ENCODE measurements around the gene TNFRSF1A.
"Not testable (repeated sequence)": the region's sequence is repeated elsewhere in the genome, so short reads cannot be mapped to it uniquely, and the experiment has no call there.

Gene TNFRSF1A

GRCh38 chr12:6355491-6356373, 13.9 kb upstream of the TNFRSF1A start:
- peak; percentile 91 for DNase-seq

DNA sequence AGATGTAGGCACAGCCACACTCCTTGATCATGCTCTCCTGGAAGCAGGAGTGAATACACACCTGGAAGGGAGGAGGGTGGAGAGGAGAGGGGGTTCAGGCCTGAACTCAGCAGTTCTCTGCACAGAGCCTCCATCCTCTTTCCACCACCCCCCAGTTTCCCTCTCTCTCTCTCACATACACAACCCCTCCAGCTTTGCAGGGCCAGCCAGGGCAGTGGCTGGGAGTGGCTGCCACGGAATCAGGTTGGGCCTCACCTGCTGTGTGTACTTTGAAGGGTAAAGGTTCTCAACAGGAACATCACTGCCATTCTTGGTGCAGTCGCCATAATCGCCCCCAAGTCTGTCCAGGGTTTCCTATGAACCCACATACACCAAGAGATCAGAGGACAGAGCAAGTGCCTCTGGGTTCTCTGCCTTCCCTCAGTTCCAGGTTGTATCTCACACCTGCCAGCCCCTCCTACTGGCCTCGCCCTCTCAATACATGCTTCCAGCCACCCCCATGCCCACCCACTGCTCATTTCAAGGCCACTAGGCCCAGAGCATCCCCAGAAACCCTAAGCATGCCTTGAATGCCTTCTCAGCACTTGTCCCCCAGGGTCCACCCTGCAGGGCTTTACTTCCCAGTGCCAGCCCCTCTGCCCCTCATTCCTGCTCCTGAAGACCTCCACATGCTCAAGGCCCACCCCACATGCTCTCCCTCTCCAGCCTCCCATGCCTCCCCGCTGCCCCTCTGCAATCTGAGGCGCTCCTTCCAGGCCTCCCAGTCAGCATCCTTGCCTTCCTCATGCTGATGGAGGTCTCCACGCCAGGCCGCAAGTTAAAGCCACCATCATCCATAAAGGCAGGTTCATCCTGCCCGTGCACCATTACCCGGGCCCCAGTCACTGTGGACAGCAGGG, 12.9 kb upstream of the TNFRSF1A start:
- no peak for DNase-seq

GRCh38 chr12:6352193-6353173, 10.6 kb upstream of the TNFRSF1A start:
- peak; percentile 77 for DNase-seq

DNA sequence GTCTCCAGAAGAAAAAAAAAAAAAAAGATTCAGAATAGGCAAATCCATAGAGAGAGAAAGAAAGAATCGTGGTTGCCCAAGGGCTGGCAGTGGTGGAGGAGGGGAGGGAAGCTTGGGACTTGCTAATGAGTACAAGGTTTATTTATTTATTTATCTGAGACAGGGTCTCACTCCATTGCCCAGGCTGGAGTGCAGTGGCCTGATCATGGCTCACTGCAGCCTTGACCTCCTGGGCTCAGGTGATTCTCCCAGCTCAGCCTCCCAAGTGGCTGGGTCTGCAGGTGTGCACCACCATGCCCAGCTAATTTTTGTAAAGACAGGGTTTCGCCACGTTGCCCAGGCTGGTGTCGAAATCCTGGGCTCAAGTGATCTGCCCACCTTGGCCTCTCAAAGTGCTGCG, 9.7 kb upstream of the TNFRSF1A start:
- no peak for DNase-seq

DNA sequence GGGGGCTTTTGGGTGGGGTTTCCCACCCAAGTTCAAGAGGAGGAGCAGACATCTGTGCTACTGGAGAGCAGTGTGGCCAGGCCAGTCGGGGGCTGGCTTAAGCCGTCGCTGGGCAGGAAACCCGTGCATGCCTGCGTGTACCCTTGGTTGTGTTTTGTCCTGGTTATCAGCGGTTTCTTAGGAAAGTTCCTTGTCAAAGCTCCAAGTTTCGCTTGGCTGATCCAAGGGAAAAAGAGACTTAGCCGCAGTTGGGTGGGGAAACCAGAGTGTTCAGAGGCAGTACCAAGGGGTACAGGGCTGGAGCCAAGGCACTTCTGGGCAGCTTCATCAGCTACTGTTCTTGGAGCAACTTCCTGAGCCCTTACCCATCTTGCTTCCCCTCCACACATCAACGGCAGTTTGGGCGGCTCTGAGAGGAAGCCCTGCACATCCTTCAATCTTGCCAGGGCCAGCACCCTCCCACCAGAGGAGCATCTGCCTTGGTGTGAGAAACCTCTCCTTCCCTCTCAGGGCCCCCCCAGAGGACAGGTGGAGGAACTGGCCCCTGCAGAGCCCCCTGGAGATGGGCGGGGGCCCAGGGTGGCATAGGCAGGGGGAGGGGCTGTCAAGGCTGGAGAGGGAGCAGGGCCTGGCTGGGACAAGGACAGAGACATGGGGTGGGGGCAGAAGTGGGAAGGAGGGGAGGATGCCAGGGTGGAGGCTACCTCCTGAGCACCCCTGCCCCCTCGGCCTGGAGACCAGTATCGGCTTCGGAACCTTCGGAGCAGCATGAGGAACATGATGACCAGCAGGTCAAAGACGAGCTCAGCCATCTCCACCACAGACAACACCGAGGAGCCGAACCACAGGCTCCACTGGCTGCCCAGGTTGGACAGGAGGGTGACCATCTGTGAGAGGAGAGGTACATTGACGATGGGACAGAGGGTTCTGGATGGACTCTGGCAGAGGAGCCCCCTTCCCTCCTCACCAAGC, 5.8 kb upstream of the TNFRSF1A start:
- peak; percentile 32 for DNase-seq

DNA sequence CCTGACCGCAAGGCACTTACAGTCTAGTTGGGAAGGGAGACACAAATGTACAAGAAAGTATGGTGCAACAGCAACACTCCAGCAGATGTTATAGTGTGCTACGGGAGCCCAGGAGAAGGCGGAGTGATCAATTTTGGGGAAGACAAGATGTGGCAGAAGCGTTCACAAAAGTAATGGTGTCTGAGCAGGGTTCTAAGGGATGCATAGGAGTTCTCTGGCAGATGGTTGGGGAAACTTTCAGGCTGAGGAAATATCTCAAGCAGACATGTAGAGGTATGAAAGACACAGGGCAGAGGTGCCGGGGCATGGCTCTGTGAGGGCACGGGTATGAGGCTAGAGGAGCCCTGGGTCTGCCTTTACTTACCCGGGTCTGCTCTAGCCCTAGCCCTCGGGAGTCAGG, 5.1 kb upstream of the TNFRSF1A start:
- DNase-seq, result no peak

DNA sequence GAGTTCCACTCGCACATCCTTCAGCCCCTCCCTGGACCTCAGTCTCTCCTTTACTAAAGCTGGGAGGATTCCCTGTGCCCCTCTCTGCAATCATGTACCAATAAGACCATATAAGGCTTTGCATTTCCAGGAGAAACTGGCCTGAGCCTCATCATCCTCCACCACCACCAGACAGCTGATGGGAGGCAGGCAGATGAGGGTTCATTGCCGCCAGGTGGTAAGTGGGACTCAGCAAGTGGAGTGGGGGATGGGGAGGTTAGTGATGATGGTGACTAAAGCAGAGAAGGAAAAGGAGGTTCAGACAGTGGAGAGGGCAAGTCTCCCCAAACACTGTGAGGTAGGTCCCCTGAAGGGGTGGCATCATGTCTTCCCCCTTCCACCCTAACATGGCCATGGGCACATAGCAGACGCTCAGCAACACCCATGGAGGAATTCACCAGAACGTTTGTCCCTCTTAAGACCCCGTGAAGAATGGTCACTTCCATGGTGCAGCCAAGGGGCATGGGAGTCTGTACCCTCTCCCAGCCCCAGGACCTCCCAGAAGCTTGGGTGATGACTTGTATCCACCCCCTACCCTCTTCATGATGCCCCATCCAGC, 4.5 kb upstream of the TNFRSF1A start:
- DNase-seq, result no peak

- peak; percentile 90 for DNase-seq
These were observed 3.6 kb upstream of the TNFRSF1A start for GRCh38 chr12:6345319-6346091.

- not testable (repeated sequence) for DNase-seq
These were observed 2.3 kb upstream of the TNFRSF1A start for GRCh38 chr12:6344101-6344660.

DNA sequence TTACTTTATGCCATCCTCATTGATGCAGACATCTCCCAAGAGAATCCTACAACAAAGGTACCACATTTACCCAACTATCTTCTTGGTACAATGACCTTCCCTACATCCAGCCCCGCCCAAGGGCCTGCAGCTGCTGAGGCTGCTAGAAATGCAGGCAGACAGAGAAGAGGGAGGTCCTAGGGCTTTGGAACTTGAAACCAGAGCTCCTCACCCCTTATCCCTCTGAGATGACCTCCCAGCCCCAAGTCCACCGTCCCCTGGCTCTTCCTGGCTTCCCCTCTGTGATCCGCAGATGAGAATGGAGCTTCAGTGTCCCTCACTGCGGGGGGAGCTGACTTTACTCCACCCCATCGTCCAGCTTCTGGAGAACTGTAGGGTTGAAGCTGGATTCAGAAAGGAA, 1.6 kb upstream of the TNFRSF1A start:
- no peak for DNase-seq

DNA sequence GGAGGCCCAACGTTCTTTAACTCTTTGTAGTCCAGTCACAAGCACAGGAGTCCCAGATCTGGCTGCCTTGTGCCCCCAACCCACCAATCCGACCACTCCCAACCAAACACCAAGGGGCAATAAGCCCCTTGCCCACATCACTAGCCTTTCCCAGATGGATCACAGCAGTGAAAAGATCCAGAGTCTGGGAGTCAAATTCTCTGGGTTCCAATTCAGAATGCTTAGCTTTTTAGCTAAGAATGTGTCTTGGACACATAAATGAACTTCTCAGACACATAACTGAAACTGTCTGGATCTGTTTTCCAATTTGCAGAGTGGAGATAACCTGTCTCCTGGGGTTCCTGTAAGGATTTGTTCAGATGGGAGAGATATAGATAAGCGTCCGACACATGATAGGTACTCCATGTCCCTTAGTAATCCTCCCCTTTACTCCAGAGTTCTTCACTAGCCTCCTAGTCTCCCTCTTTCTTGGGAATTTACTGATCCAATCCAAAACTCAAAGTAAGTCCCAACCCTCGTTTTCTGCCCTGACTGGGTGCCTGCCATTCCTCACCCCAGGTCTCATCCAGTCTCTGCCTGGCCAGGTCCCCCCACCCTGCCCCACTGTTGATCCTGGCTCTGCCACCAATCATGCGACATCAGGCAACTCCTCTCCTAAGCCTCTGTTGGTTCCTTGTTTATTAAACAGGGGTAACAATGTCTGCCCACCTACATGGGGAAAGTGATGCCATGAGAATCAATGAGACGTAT, 439 bp upstream of the TNFRSF1A start:
- no peak for DNase-seq

- peak; percentile 86 for DNase-seq
These were observed 995 bp downstream of the TNFRSF1A start for GRCh38 chr12:6340745-6341416.

DNA sequence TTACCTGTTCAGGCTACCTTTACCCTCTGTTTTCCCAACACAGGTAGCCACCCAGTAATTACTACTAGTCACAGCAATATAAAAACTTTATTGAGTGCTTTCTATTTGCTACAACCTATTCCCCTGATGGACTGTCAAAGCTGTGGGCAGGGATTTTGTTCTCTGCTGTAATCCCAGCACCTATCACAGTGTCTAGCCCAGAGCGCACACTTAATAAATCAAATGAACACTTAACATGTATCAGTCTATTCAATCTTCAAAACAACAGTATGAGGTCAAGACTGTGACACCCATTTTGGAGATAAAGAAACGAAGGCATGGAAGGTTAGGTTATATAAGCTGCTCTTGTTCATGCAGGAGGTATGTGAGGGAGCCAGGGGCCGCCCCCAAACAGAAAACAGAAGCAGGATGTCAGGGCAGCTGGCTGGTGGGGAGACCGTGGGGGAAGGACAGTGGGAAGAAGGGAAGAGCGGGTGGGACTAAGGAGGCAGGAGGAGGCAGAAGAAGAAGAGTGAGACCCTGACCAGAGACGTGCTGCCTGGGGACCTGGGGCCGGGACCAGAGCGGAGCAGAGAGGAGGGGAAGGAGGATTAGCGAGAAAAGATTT, 1.7 kb downstream of the TNFRSF1A start:
- peak; percentile 39 for DNase-seq

GRCh38 chr12:6338955-6339354, 2.9 kb downstream of the TNFRSF1A start:
- DNase-seq, result no peak

GRCh38 chr12:6338536-6338935, 3.3 kb downstream of the TNFRSF1A start:
- DNase-seq, result not testable (repeated sequence)

- no peak for DNase-seq
These were observed 3.9 kb downstream of the TNFRSF1A start for GRCh38 chr12:6337958-6338433.
